HEK293T (cell line): ENCODE measurements around the gene NEU1.
"Not testable (repeated sequence)": the region's sequence is repeated elsewhere in the genome, so short reads cannot be mapped to it uniquely, and the experiment has no call there.

ENCODE experiments used
- CTCF ChIA-PET: fragments of 350-600 bp; formaldehyde crosslinking; extraction: SDS; loops from one replicate; lab custom pipeline; 2021; ENCODE audit warnings: antibody characterized with exemption, inconsistent platforms; lab: Yijun Ruan, JAX
- POLR2A ChIA-PET: fragments of 350-600 bp; formaldehyde crosslinking; extraction: SDS; loops from one replicate; lab custom pipeline; 2020; ENCODE audit warnings: antibody characterized with exemption, inconsistent platforms; lab: Yijun Ruan, JAX
- DNase-seq: peaks from one replicate; pipeline ENCODE4 v3.0.0; 2012; ENCODE audit warnings: mixed read lengths; ENCODE audit errors: extremely low spot score
- ARNT ChIP-seq: fragments of 450-650 bp; IDR thresholded peaks from 2 replicates; pipeline ENCODE4 v1.6.1; 2017; ENCODE audit warnings: mild to moderate bottlenecking
- BHLHE40 ChIP-seq: fragments of 450-650 bp; IDR thresholded peaks from 2 replicates; pipeline ENCODE4 v1.6.1; 2016; ENCODE audit warnings: mild to moderate bottlenecking, moderate library complexity, borderline replicate concordance
- CTBP1 ChIP-seq: fragments of 450-650 bp; IDR thresholded peaks from 2 replicates; pipeline ENCODE4 v1.6.1; 2016; ENCODE audit warnings: borderline replicate concordance
- ELF4 ChIP-seq: fragments of 450-650 bp; IDR thresholded peaks from 2 replicates; pipeline ENCODE4 v1.6.1; 2017; ENCODE audit warnings: antibody characterized with exemption
- FOXA1 ChIP-seq: fragments of 450-650 bp; IDR thresholded peaks from 2 replicates; pipeline ENCODE4 v1.6.1; 2016; ENCODE audit warnings: mild to moderate bottlenecking
- FOXK2 ChIP-seq: fragments of 450-650 bp; IDR thresholded peaks from 2 replicates; pipeline ENCODE4 v1.6.1; 2016; ENCODE audit warnings: mild to moderate bottlenecking
- FOXM1 ChIP-seq: fragments of 450-650 bp; IDR thresholded peaks from 2 replicates; pipeline ENCODE4 v1.6.1; 2017; ENCODE audit warnings: mild to moderate bottlenecking, borderline replicate concordance
- HDGF ChIP-seq: fragments of 450-650 bp; IDR thresholded peaks from 2 replicates; pipeline ENCODE4 v1.6.1; 2017; ENCODE audit warnings: antibody characterized with exemption, borderline replicate concordance
- L3MBTL2 ChIP-seq: fragments of 450-650 bp; conservative IDR thresholded peaks from 2 replicates; pipeline ENCODE4 v1.6.1; 2016; ENCODE audit warnings: mild to moderate bottlenecking
- LEF1 ChIP-seq: fragments of 450-650 bp; IDR thresholded peaks from 2 replicates; pipeline ENCODE4 v1.6.1; 2017; ENCODE audit warnings: mild to moderate bottlenecking, borderline replicate concordance
- NFRKB ChIP-seq: fragments of 450-650 bp; IDR thresholded peaks from 2 replicates; pipeline ENCODE4 v1.6.1; 2016; ENCODE audit warnings: mild to moderate bottlenecking, moderate library complexity
- PKNOX1 ChIP-seq: fragments of 450-650 bp; IDR thresholded peaks from 2 replicates; pipeline ENCODE4 v1.6.1; 2016
- SP1 ChIP-seq: fragments of 450-650 bp; IDR thresholded peaks from 2 replicates; pipeline ENCODE4 v1.6.1; 2017
- SUZ12 ChIP-seq: fragments of 450-650 bp; IDR thresholded peaks from 2 replicates; pipeline ENCODE4 v1.6.1; 2016; ENCODE audit warnings: mild to moderate bottlenecking
- TARDBP ChIP-seq: fragments of 450-650 bp; IDR thresholded peaks from 2 replicates; pipeline ENCODE4 v1.6.1; 2016
- ZNF384 ChIP-seq: fragments of 450-650 bp; IDR thresholded peaks from 2 replicates; pipeline ENCODE4 v1.6.1; 2016

The NEU1 gene

DNA sequence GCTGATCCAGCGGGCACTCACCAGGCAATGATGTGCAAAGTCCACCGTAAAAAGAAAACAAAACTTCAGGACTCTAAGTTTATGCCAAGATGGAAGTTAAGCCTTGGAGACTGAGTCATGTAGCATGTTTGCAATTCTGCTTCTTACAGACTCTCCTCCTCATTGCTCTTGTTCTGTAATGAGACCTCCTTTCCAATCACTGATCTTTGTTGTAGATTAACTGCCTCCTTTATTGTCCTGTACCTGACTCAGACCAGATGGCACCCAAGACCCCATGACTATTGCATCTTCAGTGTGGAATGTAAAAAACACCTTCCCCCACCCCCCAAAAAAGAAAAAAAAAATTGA is 11.2 kb downstream of the NEU1 start:
- ChIA-PET POLR2A (interaction anchor here (1.0 to 2.5 kb wide), 2 partner anchors 17 to 37 kb away, joined by 3 to 7 read pairs; partner anchors contain the start of genes HSPA1A and HSPA1L), CTCF (interaction anchor here (0.6 kb wide), 2 partner anchors 81 to 127 kb away, joined by 3 to 4 read pairs; no protein-coding TSS in a partner anchor)
- no peak for TF ChIP-seq CTBP1
- TF ChIP-seq FOXM1: no peak
- no peak for TF ChIP-seq ARNT
- no peak for TF ChIP-seq L3MBTL2
- no peak for TF ChIP-seq SP1
- no peak for TF ChIP-seq HDGF
- TF ChIP-seq NFRKB: no peak
- no peak for TF ChIP-seq TARDBP
- TF ChIP-seq ELF4: no peak
- no peak for TF ChIP-seq FOXA1
- TF ChIP-seq PKNOX1: no peak
- TF ChIP-seq FOXK2: no peak
- no peak for TF ChIP-seq LEF1
- TF ChIP-seq SUZ12: no peak
- no peak for TF ChIP-seq BHLHE40
- no peak for TF ChIP-seq ZNF384
- no peak for DNase-seq

DNA sequence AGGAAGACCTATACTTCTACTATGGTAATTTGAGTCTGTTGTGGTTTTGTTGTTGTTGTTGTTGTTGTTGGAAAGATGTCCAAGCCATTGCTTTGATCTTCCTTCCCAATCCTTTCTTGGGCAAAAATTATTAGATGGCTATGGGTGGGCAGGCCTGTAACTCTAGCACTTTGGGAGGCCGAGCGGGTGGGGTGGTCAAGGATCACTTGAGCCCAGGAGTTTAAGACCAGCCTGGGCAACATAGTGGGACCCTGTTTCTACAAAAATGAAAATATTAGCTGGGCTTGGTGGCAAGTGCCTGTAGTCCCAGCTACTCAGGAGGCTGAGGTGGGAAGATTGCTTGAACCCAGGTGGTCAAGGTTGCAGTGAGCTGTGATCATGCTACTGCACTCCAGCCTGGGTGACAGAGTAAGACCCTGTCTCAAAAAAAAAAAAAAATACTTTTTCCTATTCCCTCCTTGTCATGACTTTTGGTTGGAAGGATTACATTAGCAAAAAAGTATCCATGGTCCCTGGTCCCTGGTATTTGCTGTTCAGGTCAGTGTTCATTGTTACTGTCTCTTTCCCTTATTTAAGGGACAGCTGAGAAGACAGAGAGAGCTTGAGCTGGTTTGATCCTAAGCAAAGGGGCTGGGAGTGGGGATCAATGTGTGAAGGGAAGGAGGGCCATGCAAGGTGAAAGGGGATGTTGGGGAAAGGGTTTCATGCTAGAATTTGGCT is 11.7 kb downstream of the NEU1 start:
- DNase-seq: no peak
- TF ChIP-seq SP1 (no peak), FOXA1 (no peak), CTBP1 (no peak), FOXK2 (no peak), ELF4 (no peak), PKNOX1 (no peak), BHLHE40 (no peak), TARDBP (no peak), FOXM1 (no peak), LEF1 (no peak), L3MBTL2 (no peak), ARNT (no peak), SUZ12 (no peak), HDGF (no peak), ZNF384 (no peak), NFRKB (no peak)
- ChIA-PET POLR2A (interaction anchor here (1.0 to 2.5 kb wide), 2 partner anchors 16 to 36 kb away, joined by 3 to 7 read pairs; partner anchors contain the start of genes HSPA1A and HSPA1L), CTCF (interaction anchor here (0.6 kb wide), 1 partner anchor 81 kb away, joined by 3 read pairs; no protein-coding TSS in a partner anchor)

GRCh38 chr6:31847276-31847978 is 15.2 kb downstream of the NEU1 start:
- no peak for TF ChIP-seq FOXK2
- TF ChIP-seq CTBP1: no peak
- TF ChIP-seq ELF4: no peak
- no peak for TF ChIP-seq LEF1
- TF ChIP-seq NFRKB: no peak
- no peak for TF ChIP-seq FOXA1
- no peak for TF ChIP-seq TARDBP
- no peak for TF ChIP-seq SUZ12
- TF ChIP-seq L3MBTL2: no peak
- TF ChIP-seq FOXM1: no peak
- no peak for TF ChIP-seq ARNT
- TF ChIP-seq BHLHE40: no peak
- no peak for TF ChIP-seq SP1
- TF ChIP-seq ZNF384: no peak
- no peak for TF ChIP-seq PKNOX1
- TF ChIP-seq HDGF: no peak
- DNase-seq: no peak
- CTCF ChIA-PET: no interaction called here
- POLR2A ChIA-PET: interaction anchor here (0.9 to 2.0 kb wide), 3 partner anchors 9 to 181 kb away, joined by 3 to 6 read pairs (median 4); partner anchors contain the start of gene NEU1

- ChIA-PET POLR2A (interaction anchor here (0.6 to 12.0 kb wide), 5 partner anchors 9 to 46 kb away, joined by 3 to 104 read pairs (median 4); partner anchors contain the start of genes HSPA1B and NEU1), CTCF (no interaction called here)
- no peak for DNase-seq
- no peak for TF ChIP-seq BHLHE40
- TF ChIP-seq ELF4: no peak
- TF ChIP-seq ZNF384: no peak
These were observed 18.1 kb downstream of the NEU1 start for GRCh38 chr6:31844507-31844906.

DNA sequence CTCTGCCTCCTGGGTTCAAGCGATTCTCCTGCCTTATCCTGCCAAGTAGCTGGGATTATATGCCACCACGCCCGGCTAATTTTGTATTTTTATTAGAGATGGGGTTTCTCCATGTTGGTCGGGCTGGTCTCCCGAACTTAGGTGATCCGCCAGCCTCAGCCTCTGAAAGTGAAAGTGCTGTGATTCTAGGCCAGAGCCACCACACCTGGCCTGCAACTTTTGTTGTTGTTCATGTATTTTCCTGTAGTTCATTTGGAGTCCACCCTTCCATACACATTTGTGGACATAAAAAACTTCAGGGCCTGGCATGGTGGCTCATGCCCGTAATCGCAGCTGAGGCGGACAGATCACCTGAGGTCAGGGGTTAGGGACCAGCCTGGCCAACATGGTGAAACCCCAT is 20.6 kb downstream of the NEU1 start:
- TF ChIP-seq SP1 (no peak), FOXA1 (no peak), SUZ12 (no peak), TARDBP (no peak), CTBP1 (no peak), ZNF384 (no peak), FOXK2 (no peak), NFRKB (no peak), LEF1 (no peak), BHLHE40 (no peak)
- DNase-seq: no peak
- CTCF ChIA-PET: no interaction called here
- POLR2A ChIA-PET: interaction anchor here (1.1 to 12.0 kb wide), 3 partner anchors 16 to 57 kb away, joined by 3 to 104 read pairs (median 3); partner anchors contain the start of gene NEU1

DNA sequence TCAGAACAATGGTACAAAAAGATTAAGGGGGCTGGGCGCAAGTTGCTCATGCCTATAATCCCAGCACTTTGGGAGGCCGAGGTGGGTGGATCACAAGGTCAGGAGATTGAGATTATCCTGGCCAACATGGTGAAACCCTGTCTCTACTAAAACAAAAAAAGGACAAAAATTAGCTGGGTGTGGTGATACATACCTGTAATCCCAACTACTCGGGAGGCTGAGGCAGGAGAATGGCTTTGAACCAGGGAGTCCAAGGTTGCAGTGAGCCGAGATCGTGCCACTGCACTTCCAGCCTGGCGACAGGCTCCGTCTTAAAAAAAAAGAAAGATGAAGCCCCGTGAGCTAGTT is 22.9 kb downstream of the NEU1 start:
- DNase-seq: not testable (repeated sequence)
- CTCF ChIA-PET: interaction anchor here (1.0 kb wide), 1 partner anchor 84 kb away, joined by 3 read pairs; no protein-coding TSS in a partner anchor
- POLR2A ChIA-PET: interaction anchor here (0.6 to 12.0 kb wide), 7 partner anchors 13 to 33 kb away, joined by 3 to 104 read pairs (median 4); partner anchors contain the start of genes HSPA1A, HSPA1B, HSPA1L and LSM2
